Left kidney (tissue), 2 donors: Measurements from ENCODE around the gene CPVL. TPM values are rescaled to one million over a fixed set of nuclear protein-coding genes. Genes with fewer than 3 reads are reported as not detected.
"Not testable (repeated sequence)": the region's sequence is repeated elsewhere in the genome, so short reads cannot be mapped to it uniquely, and the experiment has no call there.

ENCODE experiments used
- DNase-seq: peaks from one replicate; pipeline ENCODE4 v3.0.0-alpha.2; 2013
- polyA plus RNA-seq: library from polyadenylated mRNA; unstranded; fragments of 120-200 nt; gene quantifications from one replicate; pipeline ENCODE4 v1.2.1, GENCODE V29; 2013; ENCODE audit not compliant: insufficient read length

CPVL gene
- polyA plus RNA-seq, 1 donor = 57.8 TPM

DNA sequence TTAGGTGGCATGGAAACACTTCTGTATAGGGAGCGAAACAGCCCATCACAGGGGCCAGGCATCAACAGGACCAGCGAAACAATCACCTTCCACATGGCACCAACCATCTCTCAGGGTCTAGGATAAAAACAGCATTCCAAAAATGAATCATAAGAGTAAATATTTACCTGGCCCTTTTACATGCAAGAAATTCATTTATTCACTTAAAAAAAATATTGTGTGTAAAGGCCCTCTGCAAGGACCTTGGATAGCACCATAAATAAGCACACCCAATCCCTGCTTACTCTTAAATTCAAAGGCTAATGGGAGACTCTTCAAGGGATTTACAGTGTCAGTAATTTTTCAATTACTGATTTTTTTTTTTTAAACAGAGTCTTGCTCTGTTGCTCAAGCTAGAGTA lies 25.4 kb downstream of the CPVL start:
- no peak for DNase-seq

GRCh38 chr7:29119538-29119937 lies 26.8 kb downstream of the CPVL start:
- DNase-seq = no peak

DNA sequence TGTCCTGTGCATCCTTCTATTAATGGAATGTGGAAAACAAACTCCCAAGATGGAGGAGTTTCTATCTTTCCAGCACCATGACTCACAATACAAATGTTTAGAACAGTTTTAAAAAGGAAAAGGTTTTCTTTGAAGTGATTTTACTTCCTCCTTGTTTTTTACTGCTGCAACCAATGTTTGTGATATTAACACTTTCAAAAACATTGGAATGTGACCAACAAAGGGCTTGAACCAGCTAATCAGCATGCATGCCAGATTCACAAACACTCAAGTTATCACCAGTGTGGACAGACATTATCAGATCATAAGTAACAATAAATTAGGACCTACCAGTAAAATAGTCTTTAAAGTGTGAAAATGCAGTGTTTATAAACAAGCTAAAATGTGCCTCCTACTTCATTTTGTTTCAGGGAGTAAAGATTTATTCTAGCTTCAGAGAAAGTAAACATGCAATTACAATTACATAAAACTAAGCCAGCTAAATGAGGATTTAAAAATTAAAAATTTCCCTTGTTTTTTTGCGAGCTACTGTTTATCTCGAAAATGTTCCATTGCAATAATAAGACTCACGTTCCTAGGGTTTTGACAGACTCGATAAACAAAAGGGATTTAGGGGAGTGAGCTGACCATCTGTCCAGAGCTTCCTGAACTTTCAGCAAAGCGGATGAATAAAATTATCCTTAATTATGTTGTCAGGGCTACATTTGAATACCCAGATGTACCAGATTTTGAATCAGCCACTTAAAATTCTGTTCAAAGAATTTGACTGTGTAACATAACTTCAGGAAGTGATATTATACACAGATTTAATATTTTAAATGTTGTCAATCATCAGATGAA lies 29.8 kb downstream of the CPVL start:
- no peak for DNase-seq

DNA sequence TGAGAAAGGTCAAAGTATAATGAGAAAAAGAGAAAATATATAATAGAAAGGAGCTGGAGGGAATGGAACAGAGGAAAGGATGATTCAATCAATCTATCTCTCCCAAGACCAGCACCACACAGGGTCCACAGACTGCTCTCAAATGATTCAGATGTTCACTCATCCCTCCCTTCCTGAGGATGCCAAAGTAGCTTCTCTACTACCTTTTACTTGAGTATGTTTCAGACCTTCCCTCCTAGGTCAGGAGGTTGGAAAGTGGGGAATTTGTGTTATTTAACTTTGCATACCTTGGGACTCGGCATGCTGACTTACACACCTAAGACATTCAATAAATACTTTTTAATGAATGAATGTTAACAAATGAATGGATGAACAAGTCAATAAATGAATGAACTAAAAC lies 30.6 kb downstream of the CPVL start:
- DNase-seq = no peak

DNA sequence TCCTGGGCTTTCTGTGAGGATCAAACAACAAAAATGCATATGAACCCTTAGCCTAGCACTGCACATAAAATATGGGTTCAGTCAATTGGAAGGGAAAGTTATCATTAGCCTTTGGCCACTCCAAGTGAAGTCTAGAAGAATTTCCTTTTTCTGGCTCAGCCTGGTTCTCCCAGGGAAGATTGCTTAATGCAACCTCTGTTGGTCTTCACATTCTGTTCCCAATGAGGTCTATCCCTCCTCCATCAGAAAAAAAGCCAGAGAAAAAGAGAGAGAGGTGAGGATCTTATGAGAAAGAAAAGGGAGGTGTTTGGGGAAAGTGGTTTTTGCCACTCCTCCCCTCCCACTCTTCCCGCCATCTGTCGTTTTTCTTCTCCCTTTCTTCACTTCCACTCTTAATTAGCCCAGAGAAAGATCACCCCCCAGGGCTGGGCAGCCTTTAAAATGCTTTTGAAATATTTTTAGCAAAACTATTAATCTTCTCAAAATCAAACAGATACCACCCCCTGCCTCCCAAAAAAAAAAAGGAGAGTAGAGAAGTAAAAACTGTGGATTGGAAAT lies 31.1 kb downstream of the CPVL start:
- DNase-seq = no peak

DNA sequence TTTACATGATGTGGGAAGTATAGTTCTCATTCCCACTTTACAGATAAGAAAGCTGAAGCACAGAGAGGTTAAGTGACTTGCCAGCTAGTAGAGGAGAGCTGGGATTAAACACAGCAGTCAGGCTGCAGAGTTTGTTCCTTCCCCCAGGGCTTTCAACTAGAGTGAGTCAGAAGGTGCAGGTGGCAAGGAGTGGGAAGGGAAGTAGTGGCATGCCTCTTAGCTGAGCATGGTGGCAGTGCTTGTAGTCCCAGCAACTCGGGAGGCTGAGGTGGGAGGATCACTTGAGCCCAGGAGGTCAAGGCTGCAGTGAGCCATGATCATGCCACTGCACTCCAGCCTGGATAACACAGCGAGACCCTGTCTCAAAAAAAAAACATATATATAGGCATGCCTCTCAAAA lies 32.1 kb downstream of the CPVL start:
- DNase-seq = not testable (repeated sequence)

DNA sequence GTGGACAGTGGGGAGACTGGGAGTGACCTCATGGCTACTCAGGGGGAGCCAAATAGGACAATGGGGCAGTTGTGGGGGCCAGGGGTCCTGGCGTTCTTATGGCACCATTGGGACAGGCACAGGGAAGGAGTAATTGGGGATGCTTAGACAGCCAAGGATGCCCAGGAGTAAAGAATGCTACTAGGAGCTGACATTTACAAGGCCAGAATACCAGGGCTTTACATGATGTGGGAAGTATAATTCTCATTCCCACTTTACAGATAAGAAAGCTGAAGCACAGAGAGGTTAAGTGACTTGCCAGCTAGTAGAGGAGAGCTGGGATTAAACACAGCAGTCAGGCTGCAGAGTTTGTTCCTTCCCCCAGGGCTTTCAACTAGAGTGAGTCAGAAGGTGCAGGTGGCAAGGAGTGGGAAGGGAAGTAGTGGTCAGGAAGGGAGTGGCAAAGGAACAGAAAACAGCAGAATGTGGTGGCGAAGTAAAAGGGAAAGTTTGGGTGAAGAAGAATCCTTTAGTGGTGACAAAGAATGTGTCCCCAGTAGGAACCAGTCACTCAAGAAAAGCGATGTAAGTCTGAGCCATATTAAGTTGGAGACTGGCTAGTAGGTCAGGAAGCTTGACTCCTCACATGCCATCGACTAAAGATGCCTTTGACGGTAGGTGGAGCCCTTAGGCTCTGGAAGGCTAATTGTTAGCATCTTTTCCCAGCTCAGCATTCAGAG lies 32.8 kb downstream of the CPVL start:
- DNase-seq = no peak

DNA sequence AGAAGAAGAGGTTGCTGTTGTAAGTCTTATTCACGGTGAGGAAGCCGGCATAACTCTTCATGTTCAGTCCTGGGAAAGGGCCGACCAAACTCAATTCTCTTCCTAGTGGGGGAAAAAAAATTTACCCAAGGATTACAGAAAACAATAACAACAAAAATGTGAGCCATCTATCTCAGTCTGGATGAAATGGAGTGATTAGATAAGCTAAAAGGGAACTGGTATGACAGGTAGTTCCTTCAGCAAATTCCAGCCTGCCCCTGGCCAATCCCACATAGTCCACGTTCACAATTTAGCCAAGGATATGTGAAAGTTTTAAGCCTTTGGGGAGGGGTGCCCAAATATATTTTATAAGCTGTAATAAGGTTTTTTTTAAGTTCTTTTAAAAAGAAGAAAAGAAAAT lies 33.6 kb downstream of the CPVL start:
- no peak for DNase-seq

GRCh38 chr7:29109899-29110298 lies 36.4 kb downstream of the CPVL start:
- peak; percentile 51 for DNase-seq

- no peak for DNase-seq
Observed at GRCh38 chr7:29109358-29109757, 37.0 kb downstream of the CPVL start.

GRCh38 chr7:29107056-29107455 lies 39.3 kb downstream of the CPVL start:
- DNase-seq = no peak

DNA sequence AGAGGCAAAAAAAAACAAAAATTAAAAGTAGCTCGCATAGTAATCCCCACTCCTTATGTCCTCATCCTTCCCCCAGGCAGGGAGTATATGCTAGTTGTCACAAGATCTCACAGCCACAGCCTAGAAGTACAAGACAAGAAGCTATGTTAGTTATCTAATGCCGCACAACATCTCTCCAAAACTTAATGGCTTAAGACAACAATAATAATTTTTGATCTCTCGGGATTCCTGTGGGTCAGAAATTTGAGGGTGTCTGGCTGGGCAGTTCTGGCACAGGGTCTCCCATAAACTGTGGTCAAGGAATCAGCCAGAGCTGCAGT lies 39.7 kb downstream of the CPVL start:
- no peak for DNase-seq

- peak; percentile 88 for DNase-seq
Observed at GRCh38 chr7:29105752-29106668, 40.3 kb downstream of the CPVL start.

DNA sequence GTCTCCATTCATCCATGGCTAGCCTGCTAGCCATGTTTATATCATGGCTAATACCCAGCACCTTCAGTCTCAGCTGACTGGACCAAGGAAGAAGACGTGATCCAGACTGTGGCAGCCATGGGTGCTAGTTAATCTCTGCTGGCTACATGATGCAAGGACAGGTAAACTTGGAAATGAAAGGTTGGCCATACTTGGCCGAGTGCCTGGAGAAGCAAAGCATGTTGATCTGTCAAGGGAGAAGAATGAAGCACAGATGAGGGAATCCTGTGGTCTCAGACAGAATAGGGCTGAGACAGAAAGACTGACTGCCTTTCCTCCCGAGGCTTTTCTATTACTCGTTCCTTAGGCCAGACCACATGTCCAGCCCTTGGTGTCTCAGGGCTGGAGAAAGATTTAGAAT lies 41.1 kb downstream of the CPVL start:
- DNase-seq = no peak

DNA sequence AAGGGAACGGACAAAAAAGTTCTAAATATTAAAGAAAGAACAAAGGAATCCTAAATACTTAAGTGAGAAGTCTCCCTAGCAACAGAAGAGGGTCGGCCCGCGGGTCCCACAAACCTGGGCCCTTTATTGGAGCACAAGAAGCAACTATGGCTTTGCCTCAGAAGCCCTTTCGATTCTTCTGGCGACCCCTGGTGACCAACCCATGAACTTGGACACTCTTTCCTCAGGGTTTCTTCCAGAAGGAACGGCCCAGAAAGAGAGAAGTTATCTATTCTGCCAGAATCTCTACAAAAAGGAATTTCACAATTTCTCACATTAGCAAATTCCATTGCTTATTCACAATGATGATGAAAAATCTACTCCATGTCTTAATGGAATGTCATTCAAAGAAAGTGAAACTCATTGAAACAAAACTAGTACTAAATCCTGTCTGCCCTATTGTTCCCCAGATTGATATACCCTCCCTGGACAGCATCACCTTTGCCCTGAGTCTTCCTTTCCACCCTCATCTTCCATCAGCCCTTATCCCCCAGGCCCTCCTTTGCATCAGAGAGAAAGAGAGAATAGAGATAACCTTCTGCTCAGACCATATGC lies 43.7 kb downstream of the CPVL start:
- DNase-seq = peak; percentile 78

- no peak for DNase-seq
Observed at GRCh38 chr7:29100924-29101323, 45.4 kb downstream of the CPVL start.

DNA sequence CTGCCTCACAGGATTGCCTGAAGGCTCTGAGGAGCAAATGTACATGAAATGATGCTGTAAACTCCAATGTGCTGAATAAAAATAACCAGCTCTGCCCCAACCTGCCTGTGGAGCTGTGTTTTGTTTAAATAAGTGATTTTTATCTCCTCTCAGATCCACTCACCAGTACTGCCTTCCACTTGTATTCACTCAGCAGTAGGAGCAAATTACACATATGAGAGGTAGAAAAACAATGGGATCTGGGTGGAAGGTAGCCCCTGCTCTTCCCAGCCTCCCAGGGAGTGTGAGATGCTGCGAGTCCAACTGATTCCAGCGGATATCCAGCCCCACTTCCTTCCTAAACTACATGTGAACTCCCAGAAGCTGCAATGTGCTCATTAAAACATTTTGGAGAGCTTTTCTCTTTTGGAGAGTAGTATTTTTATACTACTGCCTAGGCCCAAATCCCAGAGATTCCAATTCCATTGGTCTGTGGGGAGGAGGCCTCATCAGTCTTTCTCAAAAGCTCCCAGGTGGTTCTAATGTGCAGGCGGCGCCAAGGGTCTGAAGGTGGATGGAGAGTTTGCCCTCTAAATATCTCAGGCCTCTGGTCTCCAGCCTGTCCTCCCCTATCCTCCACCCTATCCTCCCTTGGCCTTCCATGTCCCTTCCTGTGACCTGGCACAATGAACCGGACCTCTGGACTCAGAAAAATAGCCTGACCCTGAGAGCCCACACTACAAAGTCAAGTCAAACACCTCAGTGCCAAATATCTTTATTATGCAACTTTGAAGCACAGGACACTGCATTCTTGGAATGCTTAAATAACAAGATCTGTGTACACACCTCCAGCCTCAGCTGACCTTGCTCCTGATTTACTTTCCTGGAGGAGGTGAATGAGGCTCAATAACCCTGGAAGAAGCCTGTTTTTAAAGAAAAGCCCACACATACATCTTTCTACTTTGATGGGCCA lies 46.2 kb downstream of the CPVL start:
- DNase-seq = no peak

DNA sequence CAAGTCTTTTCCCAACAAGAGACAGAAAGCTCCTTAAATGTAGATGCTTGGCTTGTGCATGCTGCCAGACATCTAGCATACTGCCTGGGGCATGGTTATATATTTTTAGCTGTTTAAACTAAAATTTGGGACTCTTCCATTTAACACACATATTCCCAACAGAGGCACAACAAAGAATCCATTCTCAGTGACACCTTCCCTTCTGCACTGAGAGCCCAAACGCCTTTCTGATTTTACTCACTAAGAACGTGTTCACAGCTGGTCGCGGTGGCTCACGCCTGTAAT lies 49.9 kb downstream of the CPVL start:
- DNase-seq = no peak

- no peak for DNase-seq
Observed at GRCh38 chr7:29095631-29096445, 50.5 kb downstream of the CPVL start.

- DNase-seq = not testable (repeated sequence)
Observed at GRCh38 chr7:29093091-29093490, 53.2 kb downstream of the CPVL start.
